ENCODE data around the gene CLK2.
"Not testable (repeated sequence)": the region's sequence is repeated elsewhere in the genome, so short reads cannot be mapped to it uniquely, and the experiment has no call there.

Gene CLK2

DNA sequence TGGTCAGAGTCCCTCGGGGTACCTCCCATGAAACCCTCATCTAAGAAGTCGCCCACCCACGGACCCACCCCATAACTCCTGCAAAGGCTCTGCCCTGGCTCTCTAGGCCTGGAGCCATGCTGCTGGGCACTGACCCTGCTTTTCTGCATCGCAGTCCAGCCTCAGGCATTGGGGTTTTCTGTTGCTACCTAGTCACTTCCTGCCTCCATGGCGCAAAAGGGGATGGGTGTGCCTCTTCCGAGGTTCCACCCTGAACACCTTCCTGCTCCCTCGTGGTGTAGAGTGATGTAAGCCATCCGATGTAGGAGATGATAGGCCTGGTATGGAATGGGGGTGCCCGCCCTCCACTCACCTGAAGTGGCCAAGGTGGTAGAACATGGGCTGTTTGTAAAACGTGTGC is 58.6 kb downstream of the CLK2 start:
- not testable (repeated sequence) for H3K4me3 ChIP-seq (ENCODE audit: low read depth, low read length)
